Duodenal mucosa (tissue), 2 donors: ENCODE data around the gene GEN1.

ENCODE experiments used
- H3K27ac ChIP-seq: one replicate; pipeline ENCODE4 v1.7.0; 2013; ENCODE audit warnings: low read depth, low read length
- H3K27me3 ChIP-seq, 2 donors: one replicate each; pipeline ENCODE4 v1.7.0; 2013; ENCODE audit warnings: low read length in 2 of 2, control low read depth in 1 of 2; ENCODE audit not compliant: insufficient read depth in 2 of 2, control insufficient read depth in 1 of 2
- H3K36me3 ChIP-seq, 2 donors: one replicate each; pipeline ENCODE4 v1.7.0; 2013; ENCODE audit warnings: low read length in 2 of 2, control low read depth in 1 of 2; ENCODE audit not compliant: insufficient read depth in 2 of 2, control insufficient read depth in 1 of 2
- H3K4me1 ChIP-seq, 2 donors: one replicate each; pipeline ENCODE4 v1.7.0; 2013; ENCODE audit warnings: low read length in 2 of 2, control low read depth in 1 of 2; ENCODE audit not compliant: insufficient read depth in 2 of 2, control insufficient read depth in 1 of 2
- H3K4me3 ChIP-seq, 2 donors: one replicate each; pipeline ENCODE4 v1.7.0; 2013; ENCODE audit warnings: low read length in 2 of 2, low read depth in 1 of 2
- H3K9ac ChIP-seq, 2 donors: one replicate each; pipeline ENCODE4 v1.7.0; 2013; ENCODE audit warnings: low read length in 2 of 2, low read depth in 1 of 2
- H3K9me3 ChIP-seq, 2 donors: one replicate each; pipeline ENCODE4 v1.7.0; 2013; ENCODE audit warnings: low read length in 2 of 2, control low read depth in 1 of 2; ENCODE audit not compliant: control insufficient read depth in 1 of 2

The GEN1 gene

GRCh38 chr2:17771956-17772355 is 18.0 kb downstream of the GEN1 start:
- Histone ChIP-seq H3K27ac (no peak overlapping the region), H3K36me3 (peaks cover 3 to 8% of the 10 kb centered on the region in 2 donors), H3K4me1 (no peaks in the 10 kb centered on the region), H3K9ac (no peak overlapping the region), H3K4me3 (no peak overlapping the region), H3K9me3 (no peaks in the 10 kb centered on the region), H3K27me3 (no peaks in the 10 kb centered on the region)

GRCh38 chr2:17772532-17772931 is 18.6 kb downstream of the GEN1 start:
- no peaks in the 10 kb centered on the region for H3K27me3 ChIP-seq
- H3K4me1 ChIP-seq, result no peaks in the 10 kb centered on the region
- H3K36me3 ChIP-seq, result peaks cover 3 to 7% of the 10 kb centered on the region in 2 donors
- no peak overlapping the region for H3K9ac ChIP-seq
- no peak overlapping the region for H3K4me3 ChIP-seq
- no peaks in the 10 kb centered on the region for H3K9me3 ChIP-seq
- no peak overlapping the region for H3K27ac ChIP-seq

GRCh38 chr2:17780546-17780945 is 26.6 kb downstream of the GEN1 start:
- Histone ChIP-seq H3K4me3 (no peak overlapping the region), H3K9me3 (no peaks in the 10 kb centered on the region), H3K4me1 (no peaks in the 10 kb centered on the region), H3K9ac (no peak overlapping the region), H3K27me3 (no peaks in the 10 kb centered on the region), H3K27ac (no peak overlapping the region), H3K36me3 (peaks cover 5 to 11% of the 10 kb centered on the region in 2 donors)

GRCh38 chr2:17781482-17781881 is 27.5 kb downstream of the GEN1 start:
- Histone ChIP-seq H3K27ac (no peak overlapping the region), H3K27me3 (no peaks in the 10 kb centered on the region), H3K36me3 (peaks cover 5 to 11% of the 10 kb centered on the region in 2 donors), H3K4me1 (no peaks in the 10 kb centered on the region), H3K4me3 (no peak overlapping the region), H3K9ac (no peak overlapping the region), H3K9me3 (no peaks in the 10 kb centered on the region)

- no peaks in the 10 kb centered on the region for H3K27me3 ChIP-seq
- no peaks in the 10 kb centered on the region for H3K4me1 ChIP-seq
- H3K4me3 ChIP-seq, result no peak overlapping the region
- H3K36me3 ChIP-seq, result peaks cover 0 to 3% of the 10 kb centered on the region in 2 donors
- no peak overlapping the region for H3K9ac ChIP-seq
- no peaks in the 10 kb centered on the region for H3K9me3 ChIP-seq
- no peak overlapping the region for H3K27ac ChIP-seq
Observed at GRCh38 chr2:17786727-17787126, 32.8 kb downstream of the GEN1 start.

GRCh38 chr2:17788773-17789172 is 34.8 kb downstream of the GEN1 start:
- no peaks in the 10 kb centered on the region for H3K4me1 ChIP-seq
- no peaks in the 10 kb centered on the region for H3K9me3 ChIP-seq
- H3K4me3 ChIP-seq, result no peak overlapping the region
- no peaks in the 10 kb centered on the region for H3K27me3 ChIP-seq
- no peak overlapping the region for H3K27ac ChIP-seq
- no peaks in the 10 kb centered on the region for H3K36me3 ChIP-seq
- no peak overlapping the region for H3K9ac ChIP-seq

GRCh38 chr2:17790536-17790935 is 36.6 kb downstream of the GEN1 start:
- no peaks in the 10 kb centered on the region for H3K4me1 ChIP-seq
- no peak overlapping the region for H3K9ac ChIP-seq
- H3K4me3 ChIP-seq, result no peak overlapping the region
- H3K36me3 ChIP-seq, result no peaks in the 10 kb centered on the region
- no peak overlapping the region for H3K27ac ChIP-seq
- H3K9me3 ChIP-seq, result no peaks in the 10 kb centered on the region
- peaks cover 0 to 4% of the 10 kb centered on the region in 2 donors for H3K27me3 ChIP-seq

- Histone ChIP-seq H3K27ac (no peak overlapping the region), H3K4me3 (no peak overlapping the region), H3K36me3 (no peaks in the 10 kb centered on the region), H3K9ac (no peak overlapping the region), H3K27me3 (peaks cover 0 to 4% of the 10 kb centered on the region in 2 donors), H3K9me3 (no peaks in the 10 kb centered on the region), H3K4me1 (no peaks in the 10 kb centered on the region)
Observed at GRCh38 chr2:17791121-17791816, 37.3 kb downstream of the GEN1 start.

- Histone ChIP-seq H3K36me3 (no peaks in the 10 kb centered on the region), H3K27me3 (peaks cover 0 to 4% of the 10 kb centered on the region in 2 donors), H3K27ac (no peak overlapping the region), H3K9ac (no peak overlapping the region), H3K4me1 (no peaks in the 10 kb centered on the region), H3K9me3 (no peaks in the 10 kb centered on the region), H3K4me3 (no peak overlapping the region)
Observed at GRCh38 chr2:17791817-17792130, 37.8 kb downstream of the GEN1 start.

- H3K9me3 ChIP-seq, result no peaks in the 10 kb centered on the region
- no peak overlapping the region for H3K4me3 ChIP-seq
- H3K4me1 ChIP-seq, result no peaks in the 10 kb centered on the region
- H3K27ac ChIP-seq, result no peak overlapping the region
- no peak overlapping the region for H3K9ac ChIP-seq
- no peaks in the 10 kb centered on the region for H3K36me3 ChIP-seq
- H3K27me3 ChIP-seq, result peaks cover 0 to 4% of the 10 kb centered on the region in 2 donors
Observed at GRCh38 chr2:17792515-17792914, 38.6 kb downstream of the GEN1 start.

GRCh38 chr2:17793296-17793695 is 39.4 kb downstream of the GEN1 start:
- no peaks in the 10 kb centered on the region for H3K9me3 ChIP-seq
- H3K27ac ChIP-seq, result no peak overlapping the region
- no peaks in the 10 kb centered on the region for H3K4me1 ChIP-seq
- peaks cover 0 to 4% of the 10 kb centered on the region in 2 donors for H3K27me3 ChIP-seq
- no peak overlapping the region for H3K4me3 ChIP-seq
- H3K36me3 ChIP-seq, result no peaks in the 10 kb centered on the region
- no peak overlapping the region for H3K9ac ChIP-seq
